GM12891 (cell line): Measurements from ENCODE around the gene S100A3.

Source experiments
- POLR2A ChIP-seq: IDR thresholded peaks from 2 replicates; pipeline ENCODE4 v1.6.1; 2011; ENCODE audit warnings: low read depth, low read length, control low read depth
- POU2F2 ChIP-seq: IDR thresholded peaks from 2 replicates; pipeline ENCODE4 v1.6.1; 2011; ENCODE audit warnings: low read depth, mild to moderate bottlenecking, control low read depth, low read length, moderate library complexity

DNA sequence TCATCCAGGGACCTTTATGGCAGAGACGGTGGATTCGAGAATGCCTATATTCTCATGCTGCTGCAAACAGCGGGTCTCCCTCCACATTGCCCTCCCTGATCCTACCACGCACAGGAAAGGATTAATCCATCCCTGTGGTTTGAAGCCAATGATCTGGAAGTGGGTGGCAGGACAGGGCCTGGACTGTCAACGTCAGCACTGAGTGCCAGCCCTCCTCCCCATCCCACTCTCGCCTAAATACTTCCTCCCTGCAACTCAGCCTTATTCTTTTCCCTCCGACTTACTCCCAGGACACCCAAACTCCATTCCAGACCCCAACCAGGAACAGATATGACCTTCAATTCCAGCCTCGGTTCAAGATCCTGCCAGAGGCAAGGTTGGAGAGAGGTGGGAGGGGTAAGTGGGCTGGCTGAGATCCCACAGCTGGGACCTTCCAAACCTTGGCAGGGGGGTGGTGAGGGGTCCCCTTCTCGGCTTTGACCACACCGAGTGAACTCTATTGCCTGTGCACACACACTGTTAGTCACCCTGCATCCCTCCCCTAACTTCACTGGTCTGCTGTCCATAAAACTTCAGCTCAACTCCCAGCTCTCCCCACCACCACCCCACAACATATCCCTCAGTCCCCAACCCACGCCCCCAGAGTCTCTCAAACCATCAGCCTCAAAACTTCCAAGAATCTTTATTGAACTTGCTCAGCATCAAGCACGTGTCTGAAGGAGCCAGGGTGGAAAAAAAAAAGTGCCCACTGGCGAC lies 5.9 kb downstream of the S100A3 start:
- no peak for TF ChIP-seq POLR2A
- TF ChIP-seq POU2F2, result no peak
